Right forelimb (tissue), 1 donor: Measurements from ENCODE around the gene NDUFAF5.

Experiments
- DNase-seq: peaks from one replicate; pipeline ENCODE4 v3.0.0-alpha.2; 2018

NDUFAF5 gene

GRCh38 chr20:13825465-13825864, 40.6 kb downstream of the NDUFAF5 start:
- DNase-seq, result no peak

- DNase-seq, result no peak
These were observed 46.6 kb downstream of the NDUFAF5 start for GRCh38 chr20:13831476-13831875.

GRCh38 chr20:13838664-13839063, 53.8 kb downstream of the NDUFAF5 start:
- no peak for DNase-seq

GRCh38 chr20:13839421-13840092, 54.7 kb downstream of the NDUFAF5 start:
- no peak for DNase-seq

GRCh38 chr20:13840093-13840465, 55.3 kb downstream of the NDUFAF5 start:
- DNase-seq, result no peak

GRCh38 chr20:13841206-13841605, 56.4 kb downstream of the NDUFAF5 start:
- no peak for DNase-seq

- no peak for DNase-seq
These were observed 59.5 kb downstream of the NDUFAF5 start for GRCh38 chr20:13844296-13844695.

- DNase-seq, result no peak
These were observed 66.5 kb downstream of the NDUFAF5 start for GRCh38 chr20:13851279-13851678.

GRCh38 chr20:13852306-13852705, 67.5 kb downstream of the NDUFAF5 start:
- DNase-seq, result no peak

- DNase-seq, result no peak
These were observed 70.8 kb downstream of the NDUFAF5 start for GRCh38 chr20:13855613-13856012.

GRCh38 chr20:13856354-13856753, 71.5 kb downstream of the NDUFAF5 start:
- no peak for DNase-seq

GRCh38 chr20:13857304-13857703, 72.5 kb downstream of the NDUFAF5 start:
- no peak for DNase-seq

- no peak for DNase-seq
These were observed 73.1 kb downstream of the NDUFAF5 start for GRCh38 chr20:13857961-13858360.

GRCh38 chr20:13858439-13858838, 73.6 kb downstream of the NDUFAF5 start:
- no peak for DNase-seq

- no peak for DNase-seq
These were observed 74.0 kb downstream of the NDUFAF5 start for GRCh38 chr20:13858871-13859270.

- DNase-seq, result no peak
These were observed 77.4 kb downstream of the NDUFAF5 start for GRCh38 chr20:13862245-13862644.

GRCh38 chr20:13863244-13863643, 78.4 kb downstream of the NDUFAF5 start:
- DNase-seq, result no peak

- DNase-seq, result no peak
These were observed 80.3 kb downstream of the NDUFAF5 start for GRCh38 chr20:13865156-13865555.

- DNase-seq, result no peak
These were observed 81.0 kb downstream of the NDUFAF5 start for GRCh38 chr20:13865791-13866351.

- no peak for DNase-seq
These were observed 83.5 kb downstream of the NDUFAF5 start for GRCh38 chr20:13868331-13868730.

- no peak for DNase-seq
These were observed 85.4 kb downstream of the NDUFAF5 start for GRCh38 chr20:13870170-13870748.
